ENCODE measurements around the gene NUP188. TPM values are rescaled to one million over a fixed set of nuclear protein-coding genes. Genes with fewer than 3 reads are reported as not detected.

NUP188 gene
- total RNA-seq, 1 donor from 2014 or later = 40.4 TPM

DNA sequence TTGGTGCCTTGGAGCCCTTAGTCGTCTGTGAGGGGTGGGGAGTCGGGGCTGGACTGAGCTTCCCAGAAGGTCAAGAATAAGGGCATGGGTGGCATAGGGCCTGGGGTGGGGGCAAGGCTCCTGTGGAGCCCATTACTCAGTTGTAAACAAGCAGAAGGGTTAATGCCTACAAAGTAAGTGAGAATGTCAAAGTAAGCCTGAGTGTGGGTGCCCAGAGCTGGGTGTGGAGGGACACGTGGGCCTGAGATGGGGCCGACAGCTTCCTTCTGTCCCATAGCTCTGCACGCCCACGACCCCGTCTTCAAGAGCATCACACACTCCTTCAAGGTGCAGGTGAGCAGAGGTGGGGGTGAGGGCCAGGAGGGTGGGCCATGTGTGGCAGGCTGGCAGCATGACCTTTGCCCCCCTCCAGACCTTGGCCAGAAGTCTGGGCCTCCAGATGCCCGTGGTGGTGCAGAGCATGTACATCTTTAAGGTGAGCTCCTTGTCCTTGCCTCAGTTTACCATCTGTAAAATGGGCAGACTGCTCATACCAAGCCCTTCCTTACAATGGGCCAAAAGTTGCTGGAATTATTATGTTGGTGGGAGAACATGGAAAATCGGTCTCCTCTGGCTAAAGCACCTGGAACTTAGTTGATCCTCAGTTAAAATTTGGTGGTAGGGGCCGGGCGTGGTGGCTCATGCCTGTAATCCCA lies 11.2 kb upstream of the NUP188 start:
- no peaks in the 10 kb centered on the region for H3K4me1 ChIP-seq (ENCODE audit: insufficient read depth, low read length)
- no peak overlapping the region for H3K9ac ChIP-seq (ENCODE audit: low read length)
- H3K79me2 ChIP-seq (ENCODE audit: insufficient read depth, low read length) = no peaks in the 10 kb centered on the region
- no peaks in the 10 kb centered on the region for H3K27me3 ChIP-seq (ENCODE audit: insufficient read depth, low read length)
- H3K4me3 ChIP-seq (ENCODE audit: insufficient read depth, low read depth, low read length) = no peak overlapping the region
- Mint-ChIP-seq H3K4me3 (ENCODE audit: unreplicated experiment) (no peak overlapping the region), H3K36me3 (ENCODE audit: low read depth, unreplicated experiment) (no peaks in the 10 kb centered on the region), H3K9me3 (ENCODE audit: unreplicated experiment) (no peaks in the 10 kb centered on the region), H3K4me1 (ENCODE audit: low read depth, unreplicated experiment) (peaks cover 2% of the 10 kb centered on the region), H3K27me3 (ENCODE audit: low read depth, unreplicated experiment) (no peaks in the 10 kb centered on the region), H3K27ac (ENCODE audit: unreplicated experiment) (no peak overlapping the region)
- TF ChIP-seq, protein P1, sequence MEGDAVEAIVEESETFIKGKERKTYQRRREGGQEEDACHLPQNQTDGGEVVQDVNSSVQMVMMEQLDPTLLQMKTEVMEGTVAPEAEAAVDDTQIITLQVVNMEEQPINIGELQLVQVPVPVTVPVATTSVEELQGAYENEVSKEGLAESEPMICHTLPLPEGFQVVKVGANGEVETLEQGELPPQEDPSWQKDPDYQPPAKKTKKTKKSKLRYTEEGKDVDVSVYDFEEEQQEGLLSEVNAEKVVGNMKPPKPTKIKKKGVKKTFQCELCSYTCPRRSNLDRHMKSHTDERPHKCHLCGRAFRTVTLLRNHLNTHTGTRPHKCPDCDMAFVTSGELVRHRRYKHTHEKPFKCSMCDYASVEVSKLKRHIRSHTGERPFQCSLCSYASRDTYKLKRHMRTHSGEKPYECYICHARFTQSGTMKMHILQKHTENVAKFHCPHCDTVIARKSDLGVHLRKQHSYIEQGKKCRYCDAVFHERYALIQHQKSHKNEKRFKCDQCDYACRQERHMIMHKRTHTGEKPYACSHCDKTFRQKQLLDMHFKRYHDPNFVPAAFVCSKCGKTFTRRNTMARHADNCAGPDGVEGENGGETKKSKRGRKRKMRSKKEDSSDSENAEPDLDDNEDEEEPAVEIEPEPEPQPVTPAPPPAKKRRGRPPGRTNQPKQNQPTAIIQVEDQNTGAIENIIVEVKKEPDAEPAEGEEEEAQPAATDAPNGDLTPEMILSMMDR (IDR thresholded peaks at IDR 0.05; ENCODE audit: insufficient read depth, low read depth, low read length) = no peak
- no peak for TF ChIP-seq EZH2 (IDR thresholded peaks at IDR 0.05; ENCODE audit: insufficient read depth, low read length)
- no peaks in the 10 kb centered on the region for H3K9me3 ChIP-seq (ENCODE audit: insufficient read depth, low read depth, low read length)
- DNase-seq (ENCODE audit: low read depth) (no peak), FAIRE-seq (no peak)
- no peak overlapping the region for H3K27ac ChIP-seq (ENCODE audit: low read depth, low read length)
- H2AFZ ChIP-seq (ENCODE audit: low read depth, low read length) = no peak overlapping the region
- no peaks in the 10 kb centered on the region for H3K36me3 ChIP-seq (ENCODE audit: insufficient read depth, low read length)
- no peaks in the 10 kb centered on the region for H4K20me1 ChIP-seq (ENCODE audit: insufficient read depth, low read length)
- no peak overlapping the region for H3K4me2 ChIP-seq (ENCODE audit: low read length)

DNA sequence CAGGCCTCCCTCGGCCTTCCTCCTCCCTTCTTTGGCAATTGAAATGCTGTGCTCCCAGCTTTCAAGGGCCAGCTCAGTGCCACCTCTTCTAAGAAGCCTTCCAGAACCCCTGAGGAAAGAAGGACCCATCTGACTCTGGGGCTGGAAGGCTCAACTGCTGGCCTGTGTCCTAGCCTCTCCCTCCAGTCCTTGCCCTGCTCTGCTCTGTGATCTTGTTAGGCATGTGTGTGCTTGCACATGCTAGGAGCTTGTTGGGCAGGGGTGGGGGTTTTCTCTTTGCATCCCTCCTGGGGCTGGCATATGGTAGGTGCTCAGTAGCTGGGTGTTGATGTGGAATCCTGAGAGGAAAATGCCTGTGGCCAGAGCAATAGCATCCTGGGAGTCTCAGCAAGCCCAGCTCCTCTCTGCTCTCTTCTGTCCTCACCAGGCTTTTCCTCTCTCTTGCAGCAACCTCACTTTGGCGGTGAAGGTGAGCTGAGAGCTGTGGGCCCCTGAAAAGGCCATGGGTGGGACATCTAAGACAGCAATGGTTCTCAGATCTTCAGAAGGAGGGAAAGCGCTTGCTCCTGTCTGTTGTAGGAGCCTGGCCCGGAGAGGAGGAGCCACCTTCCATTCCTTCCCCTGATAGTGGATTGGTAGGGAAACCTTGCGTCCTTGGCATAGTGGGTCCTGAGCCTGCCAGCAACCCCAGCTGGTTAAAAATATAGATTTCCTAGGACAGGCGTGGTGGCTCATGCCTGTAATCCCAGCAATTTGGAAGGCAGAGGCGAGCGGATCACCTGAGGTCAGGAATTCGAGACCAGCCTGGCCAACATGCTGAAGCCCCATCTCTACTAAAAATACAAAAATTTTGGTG lies 10.0 kb upstream of the NUP188 start:
- Histone ChIP-seq H3K79me2 (ENCODE audit: insufficient read depth, low read length) (no peaks in the 10 kb centered on the region), H3K4me3 (ENCODE audit: insufficient read depth, low read depth, low read length) (no peak overlapping the region)
- no peak for FAIRE-seq

More for the DNA sequence above, 10.0 kb upstream of the NUP188 start:
- Histone ChIP-seq H3K4me2 (ENCODE audit: low read length) (no peak overlapping the region), H3K27ac (ENCODE audit: low read depth, low read length) (no peak overlapping the region), H4K20me1 (ENCODE audit: insufficient read depth, low read length) (no peaks in the 10 kb centered on the region), H3K27me3 (ENCODE audit: insufficient read depth, low read length) (no peaks in the 10 kb centered on the region), H3K4me1 (ENCODE audit: insufficient read depth, low read length) (no peaks in the 10 kb centered on the region), H2AFZ (ENCODE audit: low read depth, low read length) (peak overlapping the region; percentile 17), H3K9me3 (ENCODE audit: insufficient read depth, low read depth, low read length) (no peaks in the 10 kb centered on the region), H3K36me3 (ENCODE audit: insufficient read depth, low read length) (no peaks in the 10 kb centered on the region), H3K9ac (ENCODE audit: low read length) (no peak overlapping the region)
- H3K36me3 Mint-ChIP-seq (ENCODE audit: low read depth, unreplicated experiment) = peaks cover 2% of the 10 kb centered on the region
- no peaks in the 10 kb centered on the region for H3K9me3 Mint-ChIP-seq (ENCODE audit: unreplicated experiment)
- H3K4me1 Mint-ChIP-seq (ENCODE audit: low read depth, unreplicated experiment) = peaks cover 2% of the 10 kb centered on the region
- TF ChIP-seq EZH2 (IDR thresholded peaks at IDR 0.05; ENCODE audit: insufficient read depth, low read length) = no peak
- TF ChIP-seq, protein P1 (IDR thresholded peaks at IDR 0.05; ENCODE audit: insufficient read depth, low read depth, low read length) = no peak
- H3K4me3 Mint-ChIP-seq (ENCODE audit: unreplicated experiment) = no peak overlapping the region
- no peaks in the 10 kb centered on the region for H3K27me3 Mint-ChIP-seq (ENCODE audit: low read depth, unreplicated experiment)
- H3K27ac Mint-ChIP-seq (ENCODE audit: unreplicated experiment) = no peak overlapping the region
- DNase-seq (ENCODE audit: low read depth) = no peak
